Measurements from ENCODE around the gene DUSP5.
A peak's percentile ranks its signal among the peaks of the same experiment; 100 is the strongest.
"Not testable (repeated sequence)": the region's sequence is repeated elsewhere in the genome, so short reads cannot be mapped to it uniquely, and the experiment has no call there.

Gene DUSP5, protein sequence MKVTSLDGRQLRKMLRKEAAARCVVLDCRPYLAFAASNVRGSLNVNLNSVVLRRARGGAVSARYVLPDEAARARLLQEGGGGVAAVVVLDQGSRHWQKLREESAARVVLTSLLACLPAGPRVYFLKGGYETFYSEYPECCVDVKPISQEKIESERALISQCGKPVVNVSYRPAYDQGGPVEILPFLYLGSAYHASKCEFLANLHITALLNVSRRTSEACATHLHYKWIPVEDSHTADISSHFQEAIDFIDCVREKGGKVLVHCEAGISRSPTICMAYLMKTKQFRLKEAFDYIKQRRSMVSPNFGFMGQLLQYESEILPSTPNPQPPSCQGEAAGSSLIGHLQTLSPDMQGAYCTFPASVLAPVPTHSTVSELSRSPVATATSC

DNA sequence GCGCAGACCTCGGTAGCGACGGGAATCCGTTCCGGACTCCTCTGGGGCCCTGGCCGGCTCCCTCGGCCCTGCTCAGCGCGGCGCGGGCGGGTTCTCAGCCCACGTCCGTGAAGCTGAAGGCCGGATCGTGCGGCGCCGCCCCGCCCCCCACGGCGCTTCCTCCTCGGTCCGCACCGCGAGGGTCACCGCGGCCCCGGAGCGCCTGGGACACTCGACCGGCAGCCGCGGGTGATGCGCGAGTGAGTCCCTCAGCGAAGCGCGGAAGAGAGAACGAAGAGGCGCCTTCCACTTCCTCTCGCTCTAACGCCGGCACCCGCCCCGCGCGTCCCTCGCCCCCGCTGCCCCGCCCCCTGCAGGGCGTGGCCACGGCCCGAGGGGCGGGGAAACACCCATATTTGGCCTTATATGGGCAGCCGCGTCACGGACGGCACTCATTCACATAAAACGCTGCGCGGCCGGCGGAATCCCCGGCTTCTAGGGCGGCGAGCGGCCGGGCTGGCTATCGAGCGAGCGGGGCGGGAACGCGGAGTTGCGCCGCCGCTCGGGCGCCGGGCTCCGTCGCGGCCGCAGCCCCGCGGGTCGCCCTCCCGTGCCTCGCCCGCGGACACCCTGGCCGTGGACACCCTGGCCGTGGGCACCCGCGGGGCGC, at the start of gene DUSP5:
Gene DUSP5 (plus strand): TSS at position 470 of the 649 bp plus-strand sequence. CDS start 215 bp downstream, outside the sequence.
- DNase-seq (ENCODE audit: low read depth, low spot score): peak; percentile 70
- peak within 1 kb of the TSS; percentile 96 for H3K27ac ChIP-seq

DNA sequence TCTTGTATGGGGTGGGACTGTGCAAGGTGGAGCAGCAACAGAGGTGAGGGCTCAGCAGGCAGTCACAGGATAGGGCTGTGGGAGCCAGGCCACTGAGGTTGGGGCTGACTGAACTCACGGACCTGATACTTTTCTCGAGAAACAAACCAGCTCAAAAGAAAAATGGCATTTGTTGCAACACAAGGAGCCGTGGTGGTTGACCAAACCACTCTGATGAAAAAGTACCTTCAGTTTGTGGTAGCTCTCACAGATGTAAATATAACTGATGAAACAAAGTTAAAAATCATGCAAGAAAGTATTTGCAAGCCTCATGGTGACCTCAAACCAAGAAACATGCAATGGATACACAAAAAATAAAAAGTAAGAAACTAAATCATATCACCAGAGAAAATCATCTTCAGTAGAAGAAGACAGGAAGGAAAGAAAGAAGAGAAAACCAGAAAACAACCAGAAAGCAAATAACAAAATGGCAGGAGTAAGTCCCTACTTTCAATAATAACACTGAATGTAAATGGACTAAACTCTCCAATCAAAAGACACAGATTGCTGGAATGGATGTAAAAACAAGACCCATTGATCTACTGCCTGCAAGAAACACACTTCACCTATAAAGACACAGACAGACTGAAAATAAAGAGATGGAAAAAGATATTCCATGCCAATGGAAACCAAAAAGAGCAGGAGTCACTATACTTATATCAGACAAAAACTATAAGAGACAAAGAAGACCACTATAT, 48.9 kb upstream of the DUSP5 start:
- H3K27ac ChIP-seq: no peak overlapping the region
- DNase-seq (ENCODE audit: low read depth, low spot score): no peak

GRCh38 chr10:110455446-110455845, 42.3 kb upstream of the DUSP5 start:
- no peak overlapping the region for H3K27ac ChIP-seq
- no peak for DNase-seq (ENCODE audit: low read depth, low spot score)

DNA sequence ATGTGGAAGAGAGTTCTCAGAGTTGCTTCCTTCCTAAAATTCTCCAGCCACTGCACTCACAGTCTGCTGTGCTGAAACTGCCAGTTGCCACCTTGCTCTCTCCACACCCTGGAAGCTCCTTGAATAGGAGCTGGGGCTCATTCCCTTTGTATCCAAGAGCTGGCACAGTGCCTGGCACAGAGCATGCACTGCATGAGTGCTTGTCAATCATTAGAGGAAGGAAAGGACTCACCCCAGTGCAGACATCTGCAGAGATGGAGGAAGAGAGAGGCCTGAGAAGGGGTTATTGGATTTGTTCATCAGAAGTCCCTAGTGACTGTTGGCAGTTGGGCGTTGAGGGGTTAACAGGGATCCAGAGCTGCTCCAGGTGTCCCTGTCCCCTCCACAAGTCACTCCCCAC, 41.7 kb upstream of the DUSP5 start:
- DNase-seq (ENCODE audit: low read depth, low spot score): no peak
- H3K27ac ChIP-seq: no peak overlapping the region

- peak; percentile 27 for DNase-seq (ENCODE audit: low read depth, low spot score)
- H3K27ac ChIP-seq: no peak overlapping the region
These were observed 41.1 kb upstream of the DUSP5 start for GRCh38 chr10:110456523-110457091.

- no peak for DNase-seq (ENCODE audit: low read depth, low spot score)
- no peak overlapping the region for H3K27ac ChIP-seq
These were observed 39.9 kb upstream of the DUSP5 start for GRCh38 chr10:110457851-110458250.

GRCh38 chr10:110458266-110458920, 39.3 kb upstream of the DUSP5 start:
- H3K27ac ChIP-seq: no peak overlapping the region
- DNase-seq (ENCODE audit: low read depth, low spot score): no peak

DNA sequence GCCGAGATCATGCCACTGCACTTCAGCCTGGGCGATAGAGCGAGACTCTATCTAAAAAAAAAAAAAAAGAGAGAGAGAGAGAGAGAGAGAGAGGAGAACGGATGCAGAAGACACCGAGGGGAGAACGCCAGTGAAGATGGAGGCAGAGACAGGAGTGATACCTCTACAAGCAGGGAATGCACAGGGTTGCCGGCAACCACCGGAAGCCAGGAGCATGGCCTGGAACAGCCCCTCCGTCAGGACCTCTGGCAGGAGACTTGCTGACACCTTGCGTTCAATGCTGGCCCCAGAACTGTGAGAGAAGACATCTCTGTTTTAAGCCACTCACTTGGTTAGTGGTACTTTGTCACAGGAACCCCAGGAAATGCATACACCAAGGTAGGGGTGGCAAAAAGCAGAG, 38.1 kb upstream of the DUSP5 start:
- no peak overlapping the region for H3K27ac ChIP-seq
- DNase-seq (ENCODE audit: low read depth, low spot score): no peak

DNA sequence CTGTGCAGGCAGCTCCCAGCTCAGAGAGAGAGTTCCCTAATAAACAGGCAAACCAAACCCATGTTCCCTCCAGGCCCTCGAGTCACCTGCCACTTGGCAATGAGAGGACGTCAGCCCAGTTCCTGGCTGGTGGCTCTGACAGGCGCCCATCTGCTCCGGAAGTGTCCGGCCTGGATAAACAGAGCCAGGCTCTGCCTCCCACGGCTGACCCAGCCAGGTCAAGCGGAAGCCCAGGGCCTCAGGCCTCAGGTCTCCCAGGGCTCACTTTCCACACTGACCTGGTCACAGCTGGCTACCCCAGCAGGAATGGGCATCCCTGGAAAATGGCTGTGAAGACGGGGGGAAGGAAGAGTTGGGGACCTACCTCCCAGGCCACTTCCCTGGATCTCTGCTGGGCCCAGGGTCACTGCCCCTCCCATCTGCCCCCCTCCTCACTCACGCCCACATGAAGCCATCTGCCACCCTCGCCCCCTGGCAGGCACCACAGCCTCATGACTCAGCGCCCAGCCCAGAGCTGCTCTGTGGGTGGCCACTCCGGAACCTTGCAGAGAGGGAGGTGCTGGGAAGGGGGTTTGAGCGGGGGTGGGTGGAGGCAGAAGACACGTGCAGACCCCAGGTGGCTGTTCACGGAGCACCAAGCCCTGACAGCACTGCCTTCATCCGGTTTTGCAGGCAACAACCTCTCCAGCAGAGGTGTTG, 37.4 kb upstream of the DUSP5 start:
- no peak overlapping the region for H3K27ac ChIP-seq
- DNase-seq (ENCODE audit: low read depth, low spot score): no peak

GRCh38 chr10:110461088-110461487, 36.6 kb upstream of the DUSP5 start:
- H3K27ac ChIP-seq: no peak overlapping the region
- DNase-seq (ENCODE audit: low read depth, low spot score): no peak

- DNase-seq (ENCODE audit: low read depth, low spot score): no peak
- H3K27ac ChIP-seq: no peak overlapping the region
These were observed 36.2 kb upstream of the DUSP5 start for GRCh38 chr10:110461530-110461929.

GRCh38 chr10:110462166-110463095, 35.3 kb upstream of the DUSP5 start:
- H3K27ac ChIP-seq: no peak overlapping the region
- no peak for DNase-seq (ENCODE audit: low read depth, low spot score)

- H3K27ac ChIP-seq; DNase-seq (ENCODE audit: low read depth, low spot score): not testable (repeated sequence)
These were observed 29.4 kb upstream of the DUSP5 start for GRCh38 chr10:110468258-110468657.

- not testable (repeated sequence) for DNase-seq (ENCODE audit: low read depth, low spot score); H3K27ac ChIP-seq
These were observed 27.2 kb upstream of the DUSP5 start for GRCh38 chr10:110470541-110470940.

DNA sequence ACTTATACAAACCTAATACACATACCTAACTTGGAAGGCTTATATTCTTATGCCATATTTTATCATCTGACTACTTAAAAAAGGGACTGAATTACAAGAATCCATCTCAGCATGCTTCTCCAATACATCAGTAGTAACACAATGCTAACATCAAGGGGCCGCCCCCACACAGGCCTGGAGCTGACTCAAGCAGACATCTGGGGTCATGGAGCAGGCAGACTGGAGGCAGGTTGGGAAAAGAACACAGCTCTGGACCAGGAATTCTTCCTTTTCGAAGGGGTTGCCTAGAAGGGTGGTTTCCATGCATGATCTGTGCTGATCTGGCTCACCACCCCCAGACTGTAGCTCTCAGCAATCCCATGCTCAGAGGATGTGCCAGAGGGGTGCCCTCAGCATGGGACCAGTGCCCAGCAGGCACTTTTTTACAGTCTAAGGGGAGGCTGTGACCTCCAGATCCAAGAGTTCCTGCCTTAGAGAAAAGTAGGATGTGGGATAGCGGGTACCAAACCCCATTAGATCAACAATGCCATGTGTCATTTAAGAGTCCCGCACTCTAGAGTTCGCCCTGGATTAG, 26.1 kb upstream of the DUSP5 start:
- no peak for DNase-seq (ENCODE audit: low read depth, low spot score)
- no peak overlapping the region for H3K27ac ChIP-seq

- no peak overlapping the region for H3K27ac ChIP-seq
- DNase-seq (ENCODE audit: low read depth, low spot score): no peak
These were observed 23.7 kb upstream of the DUSP5 start for GRCh38 chr10:110474017-110474416.

DNA sequence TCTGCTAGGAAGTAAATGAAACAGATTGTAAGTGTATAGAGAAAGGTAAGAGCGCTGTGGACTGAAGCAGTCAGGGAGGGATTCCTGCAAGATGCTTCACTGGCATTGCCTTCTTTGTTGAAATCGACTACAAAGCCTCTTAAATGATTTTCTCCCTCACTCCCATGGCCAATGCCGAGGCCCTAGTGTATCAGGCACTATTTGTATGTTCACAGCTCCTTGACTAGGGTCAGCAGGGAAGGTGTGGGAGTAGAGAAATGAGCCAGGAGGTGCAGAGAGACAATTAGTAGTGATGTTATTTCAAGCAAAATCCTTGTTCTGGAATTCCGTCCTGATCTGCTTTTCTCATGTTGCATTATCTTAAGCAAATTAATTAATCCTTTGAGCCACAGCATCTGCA, 22.9 kb upstream of the DUSP5 start:
- DNase-seq (ENCODE audit: low read depth, low spot score): no peak
- no peak overlapping the region for H3K27ac ChIP-seq

Measured in epithelial cell of prostate (primary cell).